ENCODE results near the gene ZIM2. TPM values are rescaled to one million over a fixed set of nuclear protein-coding genes. Genes with fewer than 3 reads are reported as not detected.
"Not testable (repeated sequence)": the region's sequence is repeated elsewhere in the genome, so short reads cannot be mapped to it uniquely, and the experiment has no call there.

Gene ZIM2
- total RNA-seq, 1 donor from 2014 or later: 0.74 TPM

DNA sequence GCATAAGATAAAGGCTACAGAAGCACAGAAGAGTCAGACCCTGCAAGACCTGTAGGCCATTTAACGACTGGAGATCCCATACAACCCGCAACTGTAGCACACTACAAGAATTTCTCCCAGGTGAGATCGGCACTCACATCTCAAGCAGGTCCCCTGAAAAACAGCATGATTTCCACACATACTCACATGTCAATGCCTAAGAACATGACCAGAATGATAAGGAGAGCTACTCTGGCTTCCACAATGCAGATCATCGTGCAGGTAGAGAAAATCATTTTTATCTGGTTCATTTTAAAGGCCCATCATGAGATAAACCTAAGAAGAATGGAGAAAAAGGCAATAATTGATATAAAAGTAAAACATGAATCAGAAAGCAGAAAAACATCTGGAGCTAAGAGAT lies 17.5 kb upstream of the ZIM2 start:
- H3K4me3 ChIP-seq: no peak overlapping the region
- H3K4me1 ChIP-seq: no peaks in the 10 kb centered on the region
- no peak overlapping the region for H3K27ac ChIP-seq
- TF ChIP-seq, protein P1, sequence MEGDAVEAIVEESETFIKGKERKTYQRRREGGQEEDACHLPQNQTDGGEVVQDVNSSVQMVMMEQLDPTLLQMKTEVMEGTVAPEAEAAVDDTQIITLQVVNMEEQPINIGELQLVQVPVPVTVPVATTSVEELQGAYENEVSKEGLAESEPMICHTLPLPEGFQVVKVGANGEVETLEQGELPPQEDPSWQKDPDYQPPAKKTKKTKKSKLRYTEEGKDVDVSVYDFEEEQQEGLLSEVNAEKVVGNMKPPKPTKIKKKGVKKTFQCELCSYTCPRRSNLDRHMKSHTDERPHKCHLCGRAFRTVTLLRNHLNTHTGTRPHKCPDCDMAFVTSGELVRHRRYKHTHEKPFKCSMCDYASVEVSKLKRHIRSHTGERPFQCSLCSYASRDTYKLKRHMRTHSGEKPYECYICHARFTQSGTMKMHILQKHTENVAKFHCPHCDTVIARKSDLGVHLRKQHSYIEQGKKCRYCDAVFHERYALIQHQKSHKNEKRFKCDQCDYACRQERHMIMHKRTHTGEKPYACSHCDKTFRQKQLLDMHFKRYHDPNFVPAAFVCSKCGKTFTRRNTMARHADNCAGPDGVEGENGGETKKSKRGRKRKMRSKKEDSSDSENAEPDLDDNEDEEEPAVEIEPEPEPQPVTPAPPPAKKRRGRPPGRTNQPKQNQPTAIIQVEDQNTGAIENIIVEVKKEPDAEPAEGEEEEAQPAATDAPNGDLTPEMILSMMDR (IDR thresholded peaks at IDR 0.05): no peak
- no peak for TF ChIP-seq POLR2AphosphoS5 (IDR thresholded peaks at IDR 0.05; ENCODE audit: insufficient read depth in 1 of 2, low read depth in 1 of 2)
- no peak for TF ChIP-seq POLR2A (IDR thresholded peaks at IDR 0.05)
- intact Hi-C loops (cut with DNase I): no loop called here
- DNase-seq (ENCODE audit: extremely low spot score in 2 of 2): no peak
- H3K27me3 ChIP-seq: no peaks in the 10 kb centered on the region
- H3K9me3 ChIP-seq: no peaks in the 10 kb centered on the region
- H3K36me3 ChIP-seq: no peaks in the 10 kb centered on the region

DNA sequence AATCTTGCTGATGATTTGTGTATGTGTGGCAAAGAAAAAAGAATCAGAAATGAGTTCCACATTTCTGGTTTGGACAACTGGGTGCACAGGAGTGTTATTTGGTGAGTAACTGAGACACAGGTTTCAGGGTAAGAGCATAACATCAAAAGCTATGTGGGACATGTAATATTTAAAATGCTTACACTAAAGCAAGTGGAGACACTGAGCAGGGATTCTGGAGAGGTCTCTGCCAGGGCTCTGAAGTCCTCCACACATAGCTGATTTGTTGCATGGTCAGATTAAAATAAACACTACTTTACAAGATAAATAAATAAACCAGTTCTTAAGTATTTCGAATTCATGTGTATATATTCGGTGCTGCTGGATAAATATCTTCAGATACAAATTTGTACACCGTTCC lies 16.3 kb upstream of the ZIM2 start:
- no peak overlapping the region for H3K27ac ChIP-seq
- intact Hi-C loops (cut with DNase I): no loop called here
- no peak overlapping the region for H3K4me3 ChIP-seq
- H3K9me3 ChIP-seq: no peaks in the 10 kb centered on the region
- no peaks in the 10 kb centered on the region for H3K36me3 ChIP-seq
- no peaks in the 10 kb centered on the region for H3K4me1 ChIP-seq
- TF ChIP-seq POLR2A (IDR thresholded peaks at IDR 0.05) (no peak), POLR2AphosphoS5 (IDR thresholded peaks at IDR 0.05; ENCODE audit: insufficient read depth in 1 of 2, low read depth in 1 of 2) (no peak)
- TF ChIP-seq, protein P1 (IDR thresholded peaks at IDR 0.05): no peak
- H3K27me3 ChIP-seq: no peaks in the 10 kb centered on the region
- DNase-seq (ENCODE audit: extremely low spot score in 2 of 2): no peak

DNA sequence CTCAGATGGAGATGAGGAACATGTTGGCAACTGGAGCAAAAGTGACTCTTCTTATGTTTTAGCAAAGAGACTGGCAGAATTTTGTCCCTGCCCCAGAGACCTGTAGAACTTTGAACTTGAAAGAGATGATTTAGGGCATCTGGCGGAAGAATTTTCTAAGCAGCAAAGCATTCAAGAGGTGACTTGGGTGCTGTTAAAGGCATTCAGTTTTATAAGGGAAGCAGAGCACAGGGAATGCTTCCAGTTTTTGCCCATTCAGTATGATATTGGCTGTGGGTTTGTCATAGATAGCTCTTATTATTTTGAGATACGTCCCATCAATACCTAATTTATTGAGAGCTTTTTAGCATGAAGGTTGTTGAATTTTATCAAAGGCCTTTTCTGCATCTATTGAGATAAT lies 11.8 kb upstream of the ZIM2 start:
- H3K9me3 ChIP-seq; H3K36me3 ChIP-seq; H3K27me3 ChIP-seq; H3K4me1 ChIP-seq; H3K27ac ChIP-seq; H3K4me3 ChIP-seq; intact Hi-C loops (cut with DNase I); DNase-seq (ENCODE audit: extremely low spot score in 2 of 2): not testable (repeated sequence)

DNA sequence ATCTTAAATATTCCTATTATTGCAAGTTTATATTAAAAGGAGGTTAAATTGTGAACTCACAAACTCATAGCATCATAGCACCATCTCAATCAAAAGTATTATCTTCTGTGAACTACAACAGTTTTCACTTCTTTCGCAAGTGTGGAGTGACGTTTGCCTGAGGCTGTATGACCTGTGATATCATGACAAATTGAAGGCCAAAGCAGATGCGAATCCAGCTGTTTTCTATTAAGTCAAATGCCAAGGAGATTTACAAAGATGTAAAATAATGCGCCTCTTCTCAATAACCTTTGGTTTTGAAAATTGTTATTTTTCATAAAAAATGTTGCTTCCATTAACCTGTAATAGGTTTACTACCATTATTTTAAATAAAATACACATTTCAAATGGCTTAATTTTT lies 7.6 kb upstream of the ZIM2 start:
- TF ChIP-seq POLR2A (IDR thresholded peaks at IDR 0.05) (no peak), POLR2AphosphoS5 (IDR thresholded peaks at IDR 0.05; ENCODE audit: insufficient read depth in 1 of 2, low read depth in 1 of 2) (no peak)
- TF ChIP-seq, protein P1 (IDR thresholded peaks at IDR 0.05): no peak
- DNase-seq (ENCODE audit: extremely low spot score in 2 of 2): no peak
- H3K4me1 ChIP-seq: no peaks in the 10 kb centered on the region
- intact Hi-C loops (cut with DNase I): no loop called here
- no peaks in the 10 kb centered on the region for H3K9me3 ChIP-seq
- H3K27me3 ChIP-seq: no peaks in the 10 kb centered on the region
- no peak overlapping the region for H3K4me3 ChIP-seq
- H3K27ac ChIP-seq: no peak overlapping the region
- no peaks in the 10 kb centered on the region for H3K36me3 ChIP-seq

DNA sequence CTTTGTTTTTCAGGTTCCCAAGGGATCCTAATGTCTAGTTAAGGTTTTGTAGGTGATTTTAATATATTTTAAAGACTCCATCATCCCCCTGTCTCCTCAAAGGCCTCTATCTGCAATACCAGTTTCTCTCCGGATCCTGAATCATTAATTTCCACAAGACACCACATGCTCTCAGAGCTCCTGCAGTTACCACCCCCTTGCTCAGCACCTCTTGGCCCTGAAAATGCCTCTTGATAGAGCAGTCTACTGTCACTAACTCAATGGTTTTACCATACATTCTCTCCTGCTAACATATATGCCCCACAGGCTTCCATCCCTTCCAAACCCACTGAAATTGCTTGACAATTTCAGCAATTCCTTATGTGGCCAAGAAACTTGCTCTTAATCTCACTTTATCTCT lies 1.9 kb upstream of the ZIM2 start:
- H3K36me3 ChIP-seq: no peaks in the 10 kb centered on the region
- DNase-seq (ENCODE audit: extremely low spot score in 2 of 2): no peak
- TF ChIP-seq, protein P1 (IDR thresholded peaks at IDR 0.05): no peak
- TF ChIP-seq POLR2AphosphoS5 (IDR thresholded peaks at IDR 0.05; ENCODE audit: insufficient read depth in 1 of 2, low read depth in 1 of 2) (no peak), POLR2A (IDR thresholded peaks at IDR 0.05) (no peak)
- intact Hi-C loops (cut with DNase I): no loop called here
- no peak overlapping the region for H3K4me3 ChIP-seq
- H3K27ac ChIP-seq: no peak overlapping the region
- no peaks in the 10 kb centered on the region for H3K4me1 ChIP-seq
- H3K9me3 ChIP-seq: no peaks in the 10 kb centered on the region
- no peaks in the 10 kb centered on the region for H3K27me3 ChIP-seq

DNA sequence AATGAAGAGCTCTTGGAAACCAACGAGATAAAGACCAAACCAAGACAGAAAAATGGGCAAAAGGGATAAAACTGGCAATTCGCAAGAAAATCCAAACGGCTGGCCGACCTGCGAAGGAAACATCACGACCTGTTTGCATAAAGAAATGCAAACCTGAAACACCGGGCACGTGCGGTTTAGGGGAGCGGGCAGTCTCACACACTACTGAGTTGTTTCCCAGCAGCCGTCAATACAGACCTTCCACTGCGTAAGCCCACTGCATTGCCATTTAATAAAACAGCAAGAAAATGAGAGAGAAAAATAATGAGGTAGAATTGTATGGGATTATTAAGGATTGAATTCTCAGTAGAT lies 642 bp upstream of the ZIM2 start:
- H3K27me3 ChIP-seq: no peaks in the 10 kb centered on the region
- no peak overlapping the region for H3K27ac ChIP-seq
- H3K9me3 ChIP-seq: no peaks in the 10 kb centered on the region
- no peaks in the 10 kb centered on the region for H3K36me3 ChIP-seq
- no peaks in the 10 kb centered on the region for H3K4me1 ChIP-seq
- TF ChIP-seq POLR2AphosphoS5 (IDR thresholded peaks at IDR 0.05; ENCODE audit: insufficient read depth in 1 of 2, low read depth in 1 of 2): no peak
- TF ChIP-seq, protein P1 (IDR thresholded peaks at IDR 0.05): no peak
- TF ChIP-seq POLR2A (IDR thresholded peaks at IDR 0.05): no peak
- intact Hi-C loops (cut with DNase I): no loop called here
- no peak for DNase-seq (ENCODE audit: extremely low spot score in 2 of 2)
- H3K4me3 ChIP-seq: peak overlapping the region in 1 of 2 donors; percentile 54

All from vagina (tissue), 2 donors.